Measurements from ENCODE around the gene USP4.
"Not testable (repeated sequence)": the region's sequence is repeated elsewhere in the genome, so short reads cannot be mapped to it uniquely, and the experiment has no call there.

USP4 gene

DNA sequence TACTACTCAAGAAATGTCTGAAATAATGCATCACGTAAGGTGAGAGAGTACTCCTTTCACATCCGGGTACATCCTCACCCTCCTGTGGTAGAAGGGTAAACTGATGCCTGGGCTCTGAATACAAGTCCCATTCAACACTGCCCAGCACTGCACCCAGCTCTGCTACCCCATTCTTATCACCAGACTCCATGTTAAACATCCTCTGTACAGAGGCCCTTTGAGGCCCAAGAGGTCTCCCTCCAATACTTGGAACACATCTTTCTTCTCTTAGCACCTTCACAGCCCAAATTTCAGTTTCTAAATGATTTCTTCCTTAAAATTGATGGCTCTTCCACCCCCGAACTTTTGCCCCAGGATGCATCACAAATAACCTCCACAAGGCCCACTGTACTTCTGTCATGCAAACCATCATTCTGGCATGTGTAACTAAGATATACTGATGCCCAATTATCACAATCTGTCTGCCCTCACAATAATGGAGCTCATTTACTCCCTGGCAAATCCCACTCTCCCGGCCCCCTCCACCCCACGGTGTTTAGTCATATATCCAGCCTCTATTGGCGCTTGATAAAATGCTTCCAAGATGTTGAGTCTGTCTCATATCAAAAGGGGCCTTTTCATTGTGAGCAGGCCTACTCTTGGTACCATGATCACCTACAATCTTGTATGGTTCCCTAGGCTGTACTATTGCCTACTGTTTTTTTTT lies 30.9 kb upstream of the USP4 start:
- H3K27me3 ChIP-seq (ENCODE audit: control insufficient read depth, insufficient read depth, low read length): no peaks in the 10 kb centered on the region
- no peak overlapping the region for H3K9ac ChIP-seq (ENCODE audit: low read length)
- no peak overlapping the region for H3K27ac ChIP-seq (ENCODE audit: low read depth, low read length)
- no peaks in the 10 kb centered on the region for H3K4me1 ChIP-seq (ENCODE audit: control insufficient read depth, insufficient read depth, low read length)
- H3K36me3 ChIP-seq (ENCODE audit: control insufficient read depth, insufficient read depth, low read length): peaks cover 34% of the 10 kb centered on the region
- H3K4me3 ChIP-seq (ENCODE audit: low read length): no peak overlapping the region

DNA sequence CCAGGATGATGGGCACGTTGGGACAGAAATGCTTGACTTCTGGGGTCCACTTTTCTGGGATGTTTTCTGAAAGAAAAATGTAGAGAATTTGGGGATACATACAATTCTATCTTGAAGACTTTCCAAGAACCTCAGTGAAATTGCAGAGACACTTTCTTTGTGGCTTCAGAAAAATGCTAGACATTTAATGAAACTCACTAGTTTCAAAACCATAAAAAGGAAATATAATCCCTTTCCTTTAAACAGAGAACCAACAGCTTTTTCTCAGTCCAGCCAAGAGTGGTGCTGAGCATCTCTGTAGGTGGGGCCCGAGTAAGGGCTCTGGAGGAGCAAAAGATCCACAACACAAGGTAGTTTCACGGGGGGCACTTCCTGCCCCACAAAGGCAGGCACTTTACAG lies 22.7 kb upstream of the USP4 start:
- H3K27me3 ChIP-seq (ENCODE audit: control insufficient read depth, insufficient read depth, low read length): no peaks in the 10 kb centered on the region
- H3K27ac ChIP-seq (ENCODE audit: low read depth, low read length): no peak overlapping the region
- peaks cover 29% of the 10 kb centered on the region for H3K36me3 ChIP-seq (ENCODE audit: control insufficient read depth, insufficient read depth, low read length)

DNA sequence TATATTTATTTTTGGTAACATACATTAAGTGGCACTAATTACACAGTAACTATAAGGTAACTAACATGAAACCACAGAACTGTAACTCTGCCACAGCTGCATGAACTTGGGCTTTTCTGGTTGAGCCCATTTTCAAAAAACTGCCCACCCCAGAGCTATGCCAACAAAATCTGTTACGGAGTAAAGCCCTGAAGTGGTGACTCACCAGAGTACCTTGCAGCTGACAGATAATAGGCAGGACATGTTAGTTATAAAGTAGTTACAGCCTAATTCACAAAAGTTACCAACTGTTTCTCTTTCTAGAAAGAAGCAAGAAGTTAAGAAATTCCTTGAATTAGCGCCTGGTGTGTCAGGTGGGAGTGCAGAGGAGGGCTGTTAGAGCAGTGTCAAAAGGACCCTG lies 19.8 kb upstream of the USP4 start:
- Histone ChIP-seq H3K27me3 (ENCODE audit: control insufficient read depth, insufficient read depth, low read length) (no peaks in the 10 kb centered on the region), H3K4me3 (ENCODE audit: low read length) (no peak overlapping the region), H3K4me1 (ENCODE audit: control insufficient read depth, insufficient read depth, low read length) (no peaks in the 10 kb centered on the region), H3K27ac (ENCODE audit: low read depth, low read length) (peak overlapping the region; percentile 87), H3K36me3 (ENCODE audit: control insufficient read depth, insufficient read depth, low read length) (peaks cover 25% of the 10 kb centered on the region), H3K9ac (ENCODE audit: low read length) (no peak overlapping the region)

More for the DNA sequence above, 22.7 kb upstream of the USP4 start:
- Histone ChIP-seq H3K4me3 (ENCODE audit: low read length) (no peak overlapping the region), H3K9ac (ENCODE audit: low read length) (no peak overlapping the region), H3K4me1 (ENCODE audit: control insufficient read depth, insufficient read depth, low read length) (no peaks in the 10 kb centered on the region)

DNA sequence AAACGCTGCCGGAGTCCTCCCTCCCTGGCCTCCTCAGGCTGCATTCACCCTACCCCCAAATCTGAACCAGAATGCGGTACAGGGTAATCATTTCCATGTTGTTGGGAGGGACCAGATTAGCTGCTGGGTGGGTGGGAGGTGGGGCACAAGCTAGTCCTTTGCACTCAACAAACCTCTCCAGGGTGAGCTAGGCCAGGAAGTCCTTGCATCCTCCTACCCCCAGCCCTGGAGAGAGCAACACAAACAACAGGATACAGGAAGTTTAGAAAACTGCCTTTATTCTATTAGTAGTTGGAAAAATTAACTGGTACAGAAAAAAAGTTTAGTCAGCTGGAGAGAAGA lies 19.0 kb upstream of the USP4 start:
- H3K36me3 ChIP-seq (ENCODE audit: control insufficient read depth, insufficient read depth, low read length): peaks cover 25% of the 10 kb centered on the region
- H3K27me3 ChIP-seq (ENCODE audit: control insufficient read depth, insufficient read depth, low read length): no peaks in the 10 kb centered on the region
- H3K4me1 ChIP-seq (ENCODE audit: control insufficient read depth, insufficient read depth, low read length): no peaks in the 10 kb centered on the region
- peak overlapping the region; percentile 89 for H3K4me3 ChIP-seq (ENCODE audit: low read length)
- peak overlapping the region; percentile 87 for H3K27ac ChIP-seq (ENCODE audit: low read depth, low read length)
- H3K9ac ChIP-seq (ENCODE audit: low read length): no peak overlapping the region

DNA sequence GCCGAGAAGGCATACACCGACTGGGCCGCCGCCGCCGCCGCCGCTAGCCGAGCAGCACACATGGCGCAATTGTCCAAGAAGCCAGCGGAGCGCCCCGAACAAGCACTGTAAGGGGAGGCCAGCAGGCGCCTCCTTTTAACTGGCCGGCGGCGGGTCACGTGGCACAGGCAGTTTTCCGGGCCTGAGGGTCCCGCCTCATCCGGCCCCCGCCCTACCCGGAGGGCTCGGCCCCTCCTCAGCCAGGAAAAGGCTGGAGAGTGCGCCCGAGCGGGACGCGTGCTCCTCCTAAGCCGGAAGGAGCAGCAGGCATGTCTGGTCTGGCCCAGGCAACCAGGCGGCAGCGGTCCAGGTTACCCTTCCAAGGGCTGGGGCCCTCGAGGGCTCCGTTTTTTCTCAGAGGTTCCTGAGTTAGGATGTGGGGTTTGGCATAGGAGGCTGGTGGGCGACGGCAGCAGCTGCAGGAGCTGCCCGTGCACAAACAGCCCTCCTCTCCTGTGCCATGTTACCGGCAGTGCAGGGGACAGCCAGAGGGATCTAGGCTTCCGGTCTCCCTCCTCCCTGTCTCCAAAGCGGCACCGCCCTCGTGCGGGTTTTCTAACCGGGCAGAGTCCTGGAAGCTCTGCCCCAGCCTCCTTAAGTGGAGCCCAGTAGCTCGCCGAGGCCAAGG lies 18.5 kb upstream of the USP4 start, which contains the start of gene GPX1:
Gene GPX1, minus strand, starts transcription at position 137 of the 667 bp plus-strand sequence. Its CDS starts 75 bp downstream, at position 62.
- Histone ChIP-seq H3K9ac (ENCODE audit: low read length) (peak within 1 kb of the TSS; percentile 61), H3K27me3 (ENCODE audit: control insufficient read depth, insufficient read depth, low read length) (no peaks in the 10 kb centered on the region), H3K27ac (ENCODE audit: low read depth, low read length) (peak within 1 kb of the TSS; percentile 87), H3K36me3 (ENCODE audit: control insufficient read depth, insufficient read depth, low read length) (peaks cover 25% of the 10 kb centered on the region), H3K4me3 (ENCODE audit: low read length) (peak within 1 kb of the TSS; percentile 89), H3K4me1 (ENCODE audit: control insufficient read depth, insufficient read depth, low read length) (no peaks in the 10 kb centered on the region)

DNA sequence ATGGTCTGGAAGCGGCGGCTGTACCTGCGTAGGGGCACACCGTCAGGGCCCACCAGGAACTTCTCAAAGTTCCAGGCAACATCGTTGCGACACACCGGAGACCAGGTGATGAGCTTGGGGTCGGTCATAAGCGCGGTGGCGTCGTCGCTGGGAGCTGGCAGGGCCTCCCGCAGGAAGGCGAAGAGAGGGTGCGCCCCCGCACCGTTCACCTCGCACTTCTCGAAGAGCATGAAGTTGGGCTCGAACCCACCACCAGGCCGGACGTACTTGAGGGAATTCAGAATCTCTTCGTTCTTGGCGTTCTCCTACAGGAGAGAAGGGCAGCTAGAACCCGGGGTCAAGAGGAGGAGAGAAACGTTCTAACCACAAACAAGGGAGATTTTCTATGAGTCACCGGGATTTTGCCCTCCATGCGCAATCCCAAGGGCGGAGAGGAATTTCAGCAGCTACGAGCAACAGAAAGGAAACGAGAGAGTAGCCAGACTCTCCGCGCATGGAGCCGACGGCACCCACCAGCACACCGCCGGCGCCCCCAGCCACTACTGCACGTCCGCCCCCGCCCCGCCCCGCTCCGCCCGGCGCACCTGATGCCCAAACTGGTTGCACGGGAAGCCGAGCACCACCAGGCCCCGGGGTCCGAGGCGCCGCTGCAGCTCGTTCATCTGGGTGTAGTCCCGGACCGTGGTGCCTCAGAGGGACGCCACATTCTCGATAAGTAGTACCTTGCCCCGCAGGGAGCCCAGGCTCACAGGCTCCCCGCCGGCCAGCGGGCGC lies 17.8 kb upstream of the USP4 start:
- peaks cover 25% of the 10 kb centered on the region for H3K36me3 ChIP-seq (ENCODE audit: control insufficient read depth, insufficient read depth, low read length)

DNA sequence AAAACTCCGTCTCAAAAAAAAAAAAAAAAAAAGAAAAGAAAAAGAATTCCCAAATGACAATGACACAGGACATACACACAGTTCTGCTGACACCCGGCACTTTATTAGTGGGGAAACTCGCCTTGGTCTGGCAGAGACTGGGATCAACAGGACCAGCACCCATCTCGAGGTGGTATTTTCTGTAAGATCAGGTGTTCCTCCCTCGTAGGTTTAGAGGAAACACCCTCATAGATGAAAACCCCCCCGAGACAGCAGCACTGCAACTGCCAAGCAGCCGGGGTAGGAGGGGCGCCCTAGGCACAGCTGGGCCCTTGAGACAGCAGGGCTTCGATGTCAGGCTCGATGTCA lies 17.2 kb upstream of the USP4 start:
- peaks cover 22% of the 10 kb centered on the region for H3K36me3 ChIP-seq (ENCODE audit: control insufficient read depth, insufficient read depth, low read length)
- H3K27ac ChIP-seq (ENCODE audit: low read depth, low read length): peak overlapping the region; percentile 87
- not testable (repeated sequence) for H3K27me3 ChIP-seq (ENCODE audit: control insufficient read depth, insufficient read depth, low read length); H3K4me1 ChIP-seq (ENCODE audit: control insufficient read depth, insufficient read depth, low read length); H3K9ac ChIP-seq (ENCODE audit: low read length)
- peak overlapping the region; percentile 89 for H3K4me3 ChIP-seq (ENCODE audit: low read length)

More for the DNA sequence above, 17.8 kb upstream of the USP4 start:
- Histone ChIP-seq H3K27ac (ENCODE audit: low read depth, low read length) (peak overlapping the region; percentile 87), H3K4me3 (ENCODE audit: low read length) (peak overlapping the region; percentile 89), H3K9ac (ENCODE audit: low read length) (peak overlapping the region; percentile 61)
- not testable (repeated sequence) for H3K4me1 ChIP-seq (ENCODE audit: control insufficient read depth, insufficient read depth, low read length); H3K27me3 ChIP-seq (ENCODE audit: control insufficient read depth, insufficient read depth, low read length)

DNA sequence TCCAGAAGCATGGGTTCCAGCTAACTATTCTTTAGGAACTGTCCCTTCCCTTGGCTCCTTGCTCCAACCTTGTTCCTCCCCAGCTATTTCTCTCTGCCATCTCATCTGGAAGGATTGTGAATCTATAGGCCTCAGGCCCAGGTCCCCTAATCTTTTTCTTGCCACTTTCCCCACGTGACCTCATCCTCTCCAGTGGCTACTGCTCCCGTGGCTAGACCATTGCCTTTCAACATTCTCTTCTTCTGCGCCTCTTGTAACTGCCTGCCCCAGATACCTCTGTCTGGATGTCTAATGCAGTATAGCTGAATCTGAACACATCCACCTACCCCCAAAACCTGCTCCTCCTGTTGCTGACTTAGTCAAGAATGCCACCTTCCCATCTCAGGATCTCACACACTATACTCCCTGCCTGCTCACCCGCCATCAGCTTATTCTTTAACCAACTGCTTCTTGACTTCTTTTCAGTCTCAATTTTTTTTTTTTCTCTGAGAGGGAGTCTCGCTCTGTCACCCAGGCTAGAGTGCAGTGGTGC lies 13.1 kb upstream of the USP4 start:
- Histone ChIP-seq H3K27me3 (ENCODE audit: control insufficient read depth, insufficient read depth, low read length) (no peaks in the 10 kb centered on the region), H3K4me3 (ENCODE audit: low read length) (no peak overlapping the region), H3K27ac (ENCODE audit: low read depth, low read length) (no peak overlapping the region), H3K9ac (ENCODE audit: low read length) (no peak overlapping the region), H3K4me1 (ENCODE audit: control insufficient read depth, insufficient read depth, low read length) (no peaks in the 10 kb centered on the region), H3K36me3 (ENCODE audit: control insufficient read depth, insufficient read depth, low read length) (peaks cover 3% of the 10 kb centered on the region)

DNA sequence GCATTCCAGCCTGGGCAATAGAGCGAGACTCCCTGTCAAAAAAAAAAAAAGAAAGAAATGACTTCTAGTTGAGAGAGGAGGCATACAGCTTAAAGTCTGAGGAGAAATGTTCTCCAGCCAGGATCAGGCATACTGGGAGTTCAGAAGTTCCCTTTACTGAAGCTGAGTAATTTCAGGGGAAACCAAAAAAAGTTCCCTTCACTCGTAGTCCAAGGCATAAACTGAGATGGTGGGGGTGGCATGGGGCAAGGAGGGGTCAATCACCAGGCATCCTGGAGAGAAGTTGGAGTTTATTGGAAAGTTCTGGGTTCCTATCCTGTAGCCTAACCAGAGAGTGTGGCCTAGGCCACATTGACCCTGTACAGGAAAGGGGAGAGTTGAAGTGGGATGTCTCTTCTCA lies 12.4 kb upstream of the USP4 start:
- Histone ChIP-seq H3K27ac (ENCODE audit: low read depth, low read length) (no peak overlapping the region), H3K9ac (ENCODE audit: low read length) (no peak overlapping the region), H3K4me3 (ENCODE audit: low read length) (no peak overlapping the region), H3K4me1 (ENCODE audit: control insufficient read depth, insufficient read depth, low read length) (no peaks in the 10 kb centered on the region), H3K36me3 (ENCODE audit: control insufficient read depth, insufficient read depth, low read length) (peaks cover 3% of the 10 kb centered on the region), H3K27me3 (ENCODE audit: control insufficient read depth, insufficient read depth, low read length) (no peaks in the 10 kb centered on the region)

DNA sequence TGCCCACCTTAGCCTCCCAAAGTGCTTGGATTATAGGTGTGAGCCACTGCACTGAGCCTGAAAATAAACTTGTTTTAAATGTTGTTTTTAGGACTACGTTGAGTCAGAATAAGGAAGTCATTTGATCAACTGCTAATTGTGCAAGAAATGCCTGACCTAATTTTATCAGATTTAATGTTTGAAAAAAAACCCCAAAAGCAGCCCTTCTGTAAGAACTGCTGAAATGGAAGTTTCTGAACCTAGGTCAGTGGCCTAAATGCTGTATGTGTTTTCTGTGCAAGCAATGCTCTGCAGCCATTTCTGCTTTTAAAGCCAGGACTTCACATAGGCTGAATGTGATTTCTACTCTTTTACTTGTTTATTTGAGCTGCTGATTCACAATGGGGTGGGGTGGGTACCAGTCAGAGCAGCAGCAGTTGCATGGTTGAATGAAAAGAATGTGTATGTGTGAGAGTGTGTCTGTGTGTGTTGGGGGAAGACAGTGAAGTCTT lies 11.7 kb upstream of the USP4 start:
- H3K9ac ChIP-seq (ENCODE audit: low read length): no peak overlapping the region
- no peaks in the 10 kb centered on the region for H3K27me3 ChIP-seq (ENCODE audit: control insufficient read depth, insufficient read depth, low read length)
- H3K4me1 ChIP-seq (ENCODE audit: control insufficient read depth, insufficient read depth, low read length): no peaks in the 10 kb centered on the region

DNA sequence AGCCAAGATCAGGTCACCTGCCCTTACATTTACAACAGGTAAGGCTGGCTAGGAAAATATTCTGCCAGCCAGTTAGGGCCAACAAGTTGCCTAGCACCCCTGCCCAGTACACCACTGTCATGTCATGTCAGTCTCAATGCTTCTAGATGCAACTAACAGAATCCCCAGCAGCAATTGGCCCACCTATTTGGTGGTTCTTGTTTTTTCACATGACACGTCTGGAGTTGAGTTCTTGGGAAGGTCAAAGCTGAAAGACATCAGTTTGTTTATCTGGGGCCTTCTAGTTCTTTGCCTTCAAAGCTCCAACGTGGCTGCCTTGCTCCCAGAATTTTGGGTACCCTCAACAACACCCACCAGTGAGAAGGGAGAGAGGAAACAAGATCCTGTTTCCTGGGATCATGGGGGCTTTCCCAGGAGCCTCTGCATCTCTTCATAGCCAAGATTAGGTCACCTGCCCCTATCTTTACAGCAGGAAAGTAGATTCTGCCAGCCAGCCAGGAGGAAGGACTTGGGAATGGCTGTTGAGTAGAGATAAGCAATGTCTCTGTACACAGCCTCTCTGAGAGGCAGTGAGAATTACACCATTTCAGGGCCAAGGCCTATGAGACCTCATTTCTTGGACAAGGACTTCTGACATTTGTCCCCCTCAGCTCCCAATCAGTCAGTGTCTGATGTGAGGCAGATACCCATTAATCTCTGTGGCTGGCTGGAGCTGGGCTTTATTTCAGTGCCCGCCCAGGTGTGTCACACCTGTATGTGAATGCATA lies 9.7 kb upstream of the USP4 start:
- Histone ChIP-seq H3K27me3 (ENCODE audit: control insufficient read depth, insufficient read depth, low read length) (no peaks in the 10 kb centered on the region), H3K36me3 (ENCODE audit: control insufficient read depth, insufficient read depth, low read length) (no peaks in the 10 kb centered on the region), H3K27ac (ENCODE audit: low read depth, low read length) (no peak overlapping the region), H3K4me1 (ENCODE audit: control insufficient read depth, insufficient read depth, low read length) (no peaks in the 10 kb centered on the region), H3K4me3 (ENCODE audit: low read length) (no peak overlapping the region), H3K9ac (ENCODE audit: low read length) (no peak overlapping the region)

More for the DNA sequence above, 11.7 kb upstream of the USP4 start:
- H3K4me3 ChIP-seq (ENCODE audit: low read length): no peak overlapping the region
- H3K27ac ChIP-seq (ENCODE audit: low read depth, low read length): no peak overlapping the region
- H3K36me3 ChIP-seq (ENCODE audit: control insufficient read depth, insufficient read depth, low read length): peaks cover 3% of the 10 kb centered on the region

DNA sequence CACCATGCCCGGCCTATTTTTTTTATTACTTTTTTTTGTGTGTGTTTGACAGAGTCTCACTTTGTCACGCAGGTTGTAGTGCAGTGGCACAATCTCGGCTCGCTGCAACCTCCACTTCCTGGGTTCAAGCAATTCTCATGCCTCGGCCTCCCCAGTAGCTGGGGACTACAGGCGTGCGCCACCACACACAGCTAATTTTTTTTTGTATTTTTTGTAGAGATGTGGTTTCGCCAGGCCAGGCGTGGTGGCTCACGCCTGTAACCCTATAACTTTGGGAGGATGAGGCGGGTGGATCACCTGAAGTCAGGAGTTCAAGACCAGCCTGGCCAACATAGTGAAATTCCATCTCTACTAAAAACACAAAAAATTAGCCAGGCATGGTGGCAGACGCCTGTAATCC lies 8.5 kb upstream of the USP4 start:
- not testable (repeated sequence) for H3K27me3 ChIP-seq (ENCODE audit: control insufficient read depth, insufficient read depth, low read length); H3K36me3 ChIP-seq (ENCODE audit: control insufficient read depth, insufficient read depth, low read length); H3K4me1 ChIP-seq (ENCODE audit: control insufficient read depth, insufficient read depth, low read length); H3K9ac ChIP-seq (ENCODE audit: low read length); H3K27ac ChIP-seq (ENCODE audit: low read depth, low read length); H3K4me3 ChIP-seq (ENCODE audit: low read length)

Measured in rectal smooth muscle tissue (tissue), 1 donor.